GM21786 (cell line): Measurements from ENCODE around the gene KLHL4.
A peak's percentile ranks its signal among the peaks of the same experiment; 100 is the strongest.
"Not testable (repeated sequence)": the region's sequence is repeated elsewhere in the genome, so short reads cannot be mapped to it uniquely, and the experiment has no call there.

Source experiments
- ATAC-seq: cut with Tn5 transposase; IDR thresholded peaks from one replicate; pipeline ENCODE4 v1.9.1; 2021; ENCODE audit not compliant: unreplicated experiment

The KLHL4 gene

DNA sequence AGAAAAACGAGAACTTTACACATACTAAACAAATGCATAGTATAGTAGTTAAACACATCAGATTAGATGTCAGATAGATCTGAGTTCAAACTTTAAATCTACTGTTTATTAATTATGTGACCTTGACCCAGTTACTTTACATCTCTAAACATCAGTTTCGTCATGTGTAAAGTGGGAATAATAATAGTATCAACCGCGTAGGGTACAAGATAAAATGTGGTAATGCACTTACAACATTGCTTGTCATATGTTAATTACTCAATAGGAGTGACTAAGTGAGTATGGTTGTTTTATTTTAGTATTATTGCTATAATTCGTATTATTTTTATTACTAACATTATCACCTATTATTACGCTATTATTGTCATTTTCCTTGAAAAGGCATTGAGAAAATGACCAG is 144.2 kb downstream of the KLHL4 start:
- no peak for ATAC-seq

- no peak for ATAC-seq
Measured at GRCh38 chrX:87663421-87663820, 145.8 kb downstream of the KLHL4 start.

DNA sequence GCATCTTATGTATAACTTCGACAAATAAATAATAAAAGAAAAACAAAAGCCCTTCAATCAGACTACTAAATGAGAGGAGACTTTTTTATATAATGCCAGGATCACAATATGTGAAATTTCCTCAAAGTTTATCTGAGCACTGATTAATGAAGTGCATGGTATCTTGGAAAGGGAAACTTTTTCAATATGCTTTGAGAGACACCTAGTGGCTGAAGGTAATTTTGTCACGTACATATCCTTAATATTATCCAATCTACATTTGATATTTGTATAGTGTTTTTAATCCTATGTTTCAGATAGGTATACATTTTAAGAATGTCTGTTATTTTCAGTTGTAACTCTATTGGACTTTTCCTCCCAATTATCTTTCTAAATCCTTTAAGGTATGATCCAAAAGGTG is 146.8 kb downstream of the KLHL4 start:
- ATAC-seq, result peak; percentile 74

- no peak for ATAC-seq
Measured at GRCh38 chrX:87679849-87680248, 162.2 kb downstream of the KLHL4 start.

- no peak for ATAC-seq
Measured at GRCh38 chrX:87687703-87688102, 170.1 kb downstream of the KLHL4 start.

GRCh38 chrX:87688113-87688748 is 170.6 kb downstream of the KLHL4 start:
- not testable (repeated sequence) for ATAC-seq

DNA sequence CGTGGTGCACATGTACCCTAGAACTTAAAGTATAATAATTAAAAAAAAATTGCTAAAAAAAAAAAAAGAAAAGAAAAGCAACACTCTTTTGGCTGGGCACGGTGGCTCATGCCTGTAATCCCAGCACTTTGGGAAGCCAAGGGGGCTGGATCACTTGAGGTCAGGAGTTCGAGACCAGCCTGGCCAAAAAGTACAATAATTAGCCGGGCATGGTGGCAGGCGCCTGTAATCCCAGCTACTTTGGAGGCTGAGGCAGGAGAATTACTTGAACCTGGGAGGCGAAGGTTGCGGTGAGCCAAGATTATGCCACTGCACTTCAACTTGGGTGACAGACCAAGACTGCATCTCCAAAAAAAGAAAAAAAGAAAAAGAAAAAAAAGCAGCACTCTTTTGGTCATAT is 171.6 kb downstream of the KLHL4 start:
- not testable (repeated sequence) for ATAC-seq

GRCh38 chrX:87693204-87693603 is 175.6 kb downstream of the KLHL4 start:
- ATAC-seq, result no peak

DNA sequence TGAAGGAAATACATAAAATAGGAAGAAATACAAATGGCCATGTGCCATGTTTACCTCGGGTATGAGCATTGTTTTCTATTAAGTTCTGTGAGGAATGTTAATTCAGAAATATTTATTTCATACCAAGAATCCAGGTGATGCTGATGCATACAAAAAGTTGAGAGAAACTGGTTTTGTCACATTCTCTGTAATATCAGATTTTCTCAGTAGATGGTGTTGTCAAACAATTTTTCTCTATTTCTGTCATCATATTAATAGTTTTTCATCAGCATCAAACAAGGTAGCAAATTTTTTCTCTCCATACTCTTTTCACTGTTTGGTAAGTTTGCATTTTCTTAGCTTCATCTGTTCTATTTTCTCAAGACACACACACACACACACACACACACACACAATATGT is 179.8 kb downstream of the KLHL4 start:
- no peak for ATAC-seq

GRCh38 chrX:87702795-87703194 is 185.2 kb downstream of the KLHL4 start:
- no peak for ATAC-seq

DNA sequence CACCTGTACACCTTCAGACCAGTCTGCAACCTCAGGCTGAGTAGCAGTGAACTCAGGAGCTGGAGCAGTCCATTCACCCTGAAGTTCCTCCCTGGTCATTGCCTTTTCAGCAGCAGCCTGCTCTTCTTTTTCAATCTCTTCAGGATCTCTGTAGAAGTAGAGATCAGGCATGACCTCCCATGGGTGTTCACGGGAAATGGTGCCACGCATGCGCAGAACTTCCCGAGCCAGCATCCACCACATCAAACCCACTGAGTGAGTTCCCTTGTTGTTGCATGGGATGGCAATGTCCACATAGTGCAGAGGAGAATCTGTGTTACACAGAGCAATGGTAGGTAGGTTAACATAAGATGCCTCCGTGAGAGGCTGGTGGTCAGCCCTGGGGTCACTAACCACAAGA is 185.9 kb downstream of the KLHL4 start:
- not testable (repeated sequence) for ATAC-seq

DNA sequence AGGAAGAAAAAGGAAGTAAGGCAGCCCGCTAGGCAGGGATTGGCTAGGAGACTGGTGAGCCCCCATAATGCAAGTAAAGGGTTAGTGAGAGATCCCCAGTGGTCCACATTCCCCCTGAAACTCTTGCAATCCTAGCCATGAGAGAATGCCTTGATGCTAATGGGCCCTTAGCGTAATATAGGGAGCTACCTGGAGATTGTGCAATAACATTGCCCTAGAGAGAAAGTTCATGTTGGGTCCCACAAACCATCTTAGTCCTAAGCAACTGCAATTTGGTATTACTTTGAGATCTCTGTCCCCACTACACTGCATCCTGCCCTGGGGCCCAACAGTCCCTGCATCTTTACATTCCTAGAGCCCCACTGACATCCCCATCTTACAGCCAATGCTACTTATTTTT is 188.5 kb downstream of the KLHL4 start:
- ATAC-seq, result no peak

- no peak for ATAC-seq
Measured at GRCh38 chrX:87710580-87710979, 193.0 kb downstream of the KLHL4 start.
